HPDE6-E6E7 (cell line): ENCODE measurements around the gene PHF20.
A peak's percentile ranks its signal among the peaks of the same experiment; 100 is the strongest.
"Not testable (repeated sequence)": the region's sequence is repeated elsewhere in the genome, so short reads cannot be mapped to it uniquely, and the experiment has no call there.

Experiments
- DNase-seq: peaks from one replicate; pipeline ENCODE4 v3.0.0; 2011; ENCODE audit warnings: missing footprints; ENCODE audit errors: extremely low spot score

PHF20 gene

DNA sequence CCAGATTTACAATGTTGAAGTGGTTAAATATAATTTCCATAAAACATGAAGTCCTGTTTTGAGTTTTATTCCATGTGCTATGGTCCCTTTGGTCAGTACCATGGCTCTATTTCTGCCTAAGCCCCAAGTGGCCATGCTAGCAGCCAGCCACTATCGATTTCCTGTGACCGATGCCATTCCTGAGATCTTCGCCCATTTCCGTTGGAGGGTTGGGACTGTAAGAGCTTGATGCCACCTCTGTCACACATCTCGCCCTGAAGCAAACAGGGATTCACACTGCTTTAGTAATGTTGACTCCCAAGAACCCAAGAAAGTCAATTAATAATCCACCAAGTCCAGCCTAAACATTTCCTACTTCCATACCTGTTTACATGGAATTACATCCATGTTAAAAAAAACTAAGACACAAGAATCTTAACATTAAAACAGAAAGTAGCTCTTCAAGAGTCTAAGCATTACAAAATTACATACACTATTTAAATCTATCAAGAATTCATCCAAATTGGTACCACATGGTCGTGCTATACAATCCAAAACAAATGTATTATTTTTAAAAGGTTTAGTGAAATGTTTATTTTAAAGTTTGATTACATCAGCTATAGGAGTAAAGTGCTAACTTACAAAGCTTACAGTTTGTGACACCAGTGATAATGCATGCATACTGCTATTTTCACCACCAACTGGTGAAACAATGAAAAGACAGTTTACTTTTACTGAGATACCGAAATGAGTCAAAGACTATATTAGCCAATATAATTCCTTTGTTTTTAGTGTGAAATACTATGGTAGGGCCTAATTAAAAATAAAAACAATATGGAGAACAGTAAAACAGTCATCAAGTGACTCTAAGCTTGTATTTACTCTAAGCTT lies 32.3 kb upstream of the PHF20 start:
- no peak for DNase-seq

DNA sequence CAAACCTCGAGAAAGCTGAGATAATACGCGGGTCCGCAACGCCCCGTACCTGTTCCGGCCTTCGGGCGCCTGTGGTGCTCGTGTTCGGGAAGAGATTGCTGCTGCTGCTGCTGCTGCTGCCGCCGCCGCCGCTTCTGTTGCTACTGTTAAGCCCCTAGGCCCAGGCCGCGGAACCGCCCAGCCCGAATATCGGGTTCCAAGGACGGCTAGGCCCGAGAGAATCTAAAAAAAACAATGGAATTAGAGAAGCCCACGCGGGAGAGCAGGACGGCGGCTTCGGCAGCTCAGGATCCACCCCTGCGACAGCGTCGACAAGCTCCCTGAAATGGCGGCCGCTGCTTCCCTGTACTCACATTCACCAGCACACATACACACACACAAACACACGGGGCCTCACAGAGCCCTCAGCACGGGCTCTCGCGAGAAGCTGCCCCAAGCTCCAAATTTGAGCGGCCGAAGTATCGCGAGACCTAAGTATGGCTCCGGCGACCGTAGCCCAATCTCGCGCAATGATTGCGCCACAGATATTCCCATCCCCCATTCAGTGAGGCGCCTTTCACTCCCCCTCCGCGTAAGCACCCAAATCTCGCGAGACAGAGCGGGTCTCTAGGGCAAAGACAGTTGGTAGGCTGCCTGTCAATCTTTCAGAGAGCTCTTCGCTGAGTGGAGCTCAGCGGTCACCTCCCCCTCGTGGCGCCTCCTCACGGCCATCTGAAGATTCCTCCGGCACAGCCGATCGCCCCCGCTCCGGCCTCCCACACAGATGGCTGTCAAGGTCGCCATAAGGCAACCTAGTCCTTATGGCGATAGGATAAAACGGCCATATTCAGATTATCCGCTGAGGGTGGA lies 29.7 kb upstream of the PHF20 start, which contains the start of gene RBM39:
TSS of gene RBM39 (minus strand) at position 369 of the 849 bp plus-strand sequence. CDS start 1,386 bp downstream, outside the sequence.
- peak; percentile 100 for DNase-seq

DNA sequence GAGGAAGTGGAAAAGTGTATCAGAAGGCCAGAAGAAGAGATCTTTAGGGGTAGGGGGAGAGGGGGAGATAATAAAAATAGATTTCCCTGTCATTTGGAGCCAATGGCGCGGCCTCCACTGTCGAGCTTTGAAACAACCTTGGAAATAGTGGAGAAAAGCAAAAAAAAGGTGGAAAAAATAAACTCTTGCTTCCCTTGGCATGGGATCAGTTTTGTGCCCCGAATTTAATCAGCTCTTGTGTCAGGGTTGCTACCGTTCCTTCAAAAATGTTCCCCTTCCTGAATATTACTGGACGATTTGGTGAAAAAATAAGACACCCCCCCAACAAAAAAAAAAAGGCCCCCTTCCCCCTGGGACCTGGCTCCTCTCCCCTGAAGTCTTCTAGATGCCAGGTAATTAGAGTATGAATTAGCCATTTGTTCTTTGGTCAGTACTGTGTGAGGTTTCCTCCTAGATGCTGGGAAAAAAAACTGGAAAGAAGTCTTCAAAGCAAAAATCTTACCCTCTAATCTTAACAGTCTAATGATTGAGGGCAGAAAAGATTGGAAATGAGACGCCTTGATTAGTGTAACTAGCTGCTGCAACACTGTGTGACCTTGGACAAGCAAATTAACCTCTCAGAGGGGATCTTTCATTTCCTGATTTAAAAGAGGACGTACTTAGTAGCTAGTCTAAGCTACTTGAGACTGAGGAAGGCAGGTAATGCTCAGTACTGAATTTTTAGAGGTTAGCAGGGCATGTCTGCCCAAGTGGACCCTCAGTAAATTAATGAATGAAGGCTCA lies 28.9 kb upstream of the PHF20 start:
- no peak for DNase-seq

DNA sequence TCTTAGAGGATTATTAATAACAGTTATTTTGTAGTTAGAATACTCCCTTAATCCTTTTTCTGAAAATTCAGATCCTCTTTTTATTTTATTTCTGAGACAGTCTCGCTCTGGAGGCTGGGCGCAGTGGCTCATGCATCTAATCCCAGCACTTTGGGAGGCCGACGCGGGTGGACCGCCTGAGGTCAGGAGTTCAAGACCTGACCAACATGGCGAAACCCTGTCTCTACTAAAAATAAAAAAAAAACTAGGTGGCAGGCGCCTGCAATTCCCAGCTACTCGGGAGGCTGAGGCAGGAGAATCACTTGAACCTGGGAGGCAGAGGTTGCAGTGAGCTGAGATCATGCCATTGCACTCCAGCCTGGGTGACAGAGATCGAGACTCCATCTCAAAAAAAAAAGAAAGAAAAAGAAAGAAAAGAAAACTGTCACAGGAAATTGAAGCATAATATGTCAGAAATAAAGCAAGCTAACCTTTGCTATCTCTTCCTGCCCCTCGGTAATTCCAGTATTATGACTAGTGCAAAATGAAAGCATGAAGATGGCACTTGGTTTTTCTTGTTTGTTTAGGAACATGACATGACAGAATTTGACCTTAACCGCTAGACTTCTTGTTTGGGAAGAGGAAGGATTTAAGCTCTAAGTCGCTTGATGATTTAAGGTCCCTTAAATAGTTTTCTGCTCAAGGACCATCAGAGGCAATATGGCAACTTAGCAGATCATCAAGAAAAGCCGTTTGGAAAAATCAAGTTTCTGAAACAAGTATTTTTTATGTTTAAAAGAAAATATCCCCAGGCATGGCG lies 27.9 kb upstream of the PHF20 start:
- no peak for DNase-seq

DNA sequence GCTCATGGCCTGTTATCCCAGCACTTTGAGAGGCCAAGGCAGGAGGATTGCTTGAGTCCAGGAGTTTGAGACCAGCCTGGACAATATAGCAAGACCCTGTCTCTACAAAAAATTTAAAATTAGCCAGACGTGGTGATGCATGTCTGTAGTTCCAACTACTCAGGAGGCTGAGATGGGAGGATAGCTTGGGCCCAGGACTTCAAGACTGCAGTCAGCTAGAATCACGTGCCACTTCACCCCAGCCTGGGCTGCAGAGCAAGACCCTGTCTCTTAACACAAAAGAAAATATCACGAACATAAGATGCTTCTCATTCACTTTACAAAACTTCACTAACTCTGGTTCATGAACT lies 27.3 kb upstream of the PHF20 start:
- DNase-seq: not testable (repeated sequence)

DNA sequence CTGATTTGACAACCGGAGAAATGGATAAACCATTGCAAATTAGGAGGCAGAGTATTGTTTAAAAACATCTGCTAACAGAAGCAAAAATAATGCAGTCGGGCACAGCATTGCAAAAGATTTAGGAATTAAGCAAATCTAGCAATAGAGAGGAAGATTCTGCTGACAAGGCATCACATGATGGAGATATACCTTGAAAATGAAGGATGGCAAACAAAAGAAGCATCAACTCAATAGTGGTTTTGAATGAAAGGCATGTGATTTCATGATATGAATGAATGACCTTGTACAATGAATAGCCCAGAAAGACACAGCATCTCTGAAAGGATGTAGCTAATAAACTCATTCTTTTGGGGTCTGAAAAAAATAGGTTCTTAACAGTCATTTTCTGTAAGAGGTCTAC lies 21.2 kb upstream of the PHF20 start:
- DNase-seq: no peak

DNA sequence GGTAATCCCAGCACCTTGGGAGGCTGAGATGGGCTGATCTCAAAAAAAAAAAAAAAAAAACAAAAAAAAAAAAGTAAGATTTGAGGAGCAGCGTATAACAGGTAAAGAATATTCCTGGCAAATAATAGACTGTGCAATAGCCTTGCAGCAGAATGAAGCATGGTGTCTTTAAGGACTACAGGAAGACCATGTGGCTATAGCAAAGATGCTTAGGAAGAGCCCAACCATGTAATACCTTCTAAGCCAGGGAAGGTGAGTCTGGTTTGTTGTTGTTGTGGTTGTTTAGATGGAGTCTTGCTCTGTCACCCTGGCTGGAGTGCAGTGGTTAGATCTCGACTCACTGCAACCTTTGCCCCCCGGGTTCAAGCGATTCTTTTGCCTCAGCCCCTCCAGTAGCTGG lies 15.4 kb upstream of the PHF20 start:
- DNase-seq: no peak

DNA sequence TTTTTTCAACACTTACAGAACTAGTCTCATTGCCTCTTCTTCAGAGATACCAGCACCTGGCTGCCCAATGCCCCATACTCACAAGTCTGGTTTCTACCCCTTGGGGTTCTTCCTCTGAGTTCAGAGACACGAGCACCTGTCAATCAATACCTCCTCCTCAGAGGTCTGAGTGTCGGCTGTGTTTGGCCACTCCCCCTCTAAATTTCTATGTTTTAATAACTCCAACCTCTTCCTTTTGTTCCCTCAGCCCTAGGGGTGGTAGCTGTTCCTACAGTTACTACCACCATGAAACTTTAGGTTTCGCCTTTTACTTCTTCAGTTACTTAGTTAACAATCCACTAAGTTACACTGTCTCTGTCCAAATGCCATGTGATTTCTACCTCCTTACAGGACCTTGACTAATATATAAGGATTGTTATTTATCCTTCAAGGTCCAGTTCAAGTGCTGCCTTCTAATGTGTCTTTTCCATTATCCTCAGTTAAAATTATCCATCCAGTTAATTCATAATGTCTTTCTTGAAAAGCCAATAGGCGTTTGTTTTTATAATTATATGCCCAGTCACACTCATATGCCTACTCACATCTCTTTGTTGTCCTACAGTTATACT lies 14.6 kb upstream of the PHF20 start:
- DNase-seq: no peak

DNA sequence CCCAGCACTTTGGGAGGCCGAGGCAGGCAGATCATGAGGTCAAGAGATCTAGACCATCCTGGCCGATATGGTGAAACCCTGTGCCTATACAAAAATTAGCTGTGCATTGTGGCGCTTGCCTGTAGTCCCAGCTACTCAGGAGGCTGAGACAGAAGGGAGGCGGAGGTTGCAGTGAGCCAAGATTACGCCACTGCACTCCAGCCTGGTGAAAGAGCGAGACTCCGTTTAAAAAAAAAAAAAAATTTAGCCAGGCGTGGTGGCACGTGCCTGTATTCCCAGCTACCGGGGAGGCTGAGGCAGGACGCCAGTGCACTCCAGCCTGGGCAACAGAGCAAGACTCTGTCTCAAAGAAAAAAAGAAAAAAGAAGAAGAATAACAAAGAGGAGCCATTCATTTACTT lies 10.3 kb upstream of the PHF20 start:
- DNase-seq: not testable (repeated sequence)

DNA sequence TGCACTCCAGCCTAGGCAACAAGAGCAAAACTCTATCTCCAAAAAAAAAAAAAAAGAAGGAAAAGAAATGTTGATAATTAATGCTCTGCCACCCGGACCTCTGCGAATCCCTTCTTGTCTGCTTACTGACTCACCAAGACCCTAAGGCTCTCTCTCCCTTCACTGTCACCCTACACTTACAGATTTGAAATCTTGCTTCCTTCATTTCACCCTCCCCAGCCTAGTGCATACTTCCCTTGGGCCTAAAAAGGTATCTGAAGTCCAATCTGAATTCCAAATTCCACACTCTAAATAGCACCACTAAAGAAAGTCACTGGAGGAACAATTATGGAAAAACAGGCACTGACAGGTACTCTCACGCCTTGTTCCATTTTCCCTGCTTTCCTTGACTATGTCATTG lies 9.4 kb upstream of the PHF20 start:
- DNase-seq: no peak

DNA sequence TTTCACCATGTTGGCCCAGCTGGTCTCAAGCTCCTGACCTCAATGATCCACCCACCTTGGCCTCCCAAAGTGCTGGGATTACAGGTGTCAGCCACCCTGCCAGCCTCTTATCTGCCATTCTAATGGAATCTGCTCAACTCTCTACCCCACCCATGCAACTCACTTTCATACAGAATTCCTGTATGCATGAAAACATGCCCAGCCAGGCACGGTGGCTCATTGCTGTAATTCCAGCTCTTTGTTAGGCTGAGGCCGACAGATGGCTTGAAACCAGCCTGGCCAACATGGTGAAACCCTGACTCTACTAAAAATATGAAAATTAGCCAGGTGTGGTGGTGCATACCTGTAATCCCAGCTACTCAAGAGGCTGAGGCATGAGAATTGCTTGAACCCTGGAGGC lies 6.9 kb upstream of the PHF20 start:
- DNase-seq: not testable (repeated sequence)

DNA sequence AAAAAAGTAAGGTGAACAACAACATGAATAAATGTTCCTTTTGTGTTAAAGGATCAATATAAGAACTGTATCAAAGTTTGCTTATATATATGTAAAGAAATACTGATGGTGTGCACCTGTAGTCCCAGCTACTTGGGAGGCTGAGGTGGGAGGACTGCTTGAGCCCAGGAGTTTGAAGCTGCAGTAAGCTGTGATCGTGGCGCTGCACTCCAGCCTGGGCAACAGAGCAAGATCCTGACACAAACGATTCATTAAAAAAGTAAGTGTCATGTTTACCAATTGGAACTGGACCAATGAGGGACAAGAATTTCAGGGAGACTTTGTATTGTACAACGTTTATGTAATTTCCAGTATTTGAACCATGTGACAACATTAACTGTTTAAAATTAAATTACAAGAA lies 5.0 kb upstream of the PHF20 start:
- DNase-seq: no peak

DNA sequence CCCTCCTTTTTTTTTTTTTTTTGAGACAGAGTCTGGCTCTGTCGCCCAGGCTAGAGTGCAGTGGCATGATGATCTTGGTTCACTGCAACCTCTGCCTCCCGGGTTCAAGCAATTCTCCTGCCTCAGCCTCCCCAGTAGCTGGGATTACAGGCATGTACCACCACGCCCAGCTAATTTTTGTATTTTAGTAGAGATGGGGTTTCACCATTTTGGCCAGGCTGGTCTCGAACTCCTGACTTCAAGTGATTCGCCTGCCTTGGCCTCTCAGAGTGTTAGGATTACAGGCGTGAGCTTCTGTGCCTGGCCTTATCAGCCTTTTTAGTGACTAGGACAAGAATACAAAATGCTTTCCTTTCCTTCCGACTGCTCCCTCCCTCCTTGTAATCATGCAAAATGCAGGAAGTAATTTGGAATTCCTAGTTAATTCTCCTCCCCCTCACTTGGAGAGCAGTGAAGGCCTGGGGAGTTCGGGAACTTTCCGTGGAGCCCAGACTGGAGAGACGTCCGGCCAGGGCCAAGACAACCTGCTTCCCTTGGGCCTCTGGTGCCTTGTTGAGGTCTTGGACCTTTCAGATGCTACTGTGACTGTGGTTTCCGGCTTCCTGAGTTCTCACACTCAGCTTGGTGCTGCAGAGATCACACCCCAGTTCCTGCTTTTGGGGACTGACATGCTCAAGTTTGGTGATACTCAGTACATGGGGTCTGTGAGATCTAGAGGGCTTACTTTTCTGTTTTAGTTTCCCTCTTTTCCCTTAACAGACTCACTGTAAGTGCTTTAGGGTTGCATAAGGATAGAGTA lies 3.9 kb upstream of the PHF20 start:
- no peak for DNase-seq

DNA sequence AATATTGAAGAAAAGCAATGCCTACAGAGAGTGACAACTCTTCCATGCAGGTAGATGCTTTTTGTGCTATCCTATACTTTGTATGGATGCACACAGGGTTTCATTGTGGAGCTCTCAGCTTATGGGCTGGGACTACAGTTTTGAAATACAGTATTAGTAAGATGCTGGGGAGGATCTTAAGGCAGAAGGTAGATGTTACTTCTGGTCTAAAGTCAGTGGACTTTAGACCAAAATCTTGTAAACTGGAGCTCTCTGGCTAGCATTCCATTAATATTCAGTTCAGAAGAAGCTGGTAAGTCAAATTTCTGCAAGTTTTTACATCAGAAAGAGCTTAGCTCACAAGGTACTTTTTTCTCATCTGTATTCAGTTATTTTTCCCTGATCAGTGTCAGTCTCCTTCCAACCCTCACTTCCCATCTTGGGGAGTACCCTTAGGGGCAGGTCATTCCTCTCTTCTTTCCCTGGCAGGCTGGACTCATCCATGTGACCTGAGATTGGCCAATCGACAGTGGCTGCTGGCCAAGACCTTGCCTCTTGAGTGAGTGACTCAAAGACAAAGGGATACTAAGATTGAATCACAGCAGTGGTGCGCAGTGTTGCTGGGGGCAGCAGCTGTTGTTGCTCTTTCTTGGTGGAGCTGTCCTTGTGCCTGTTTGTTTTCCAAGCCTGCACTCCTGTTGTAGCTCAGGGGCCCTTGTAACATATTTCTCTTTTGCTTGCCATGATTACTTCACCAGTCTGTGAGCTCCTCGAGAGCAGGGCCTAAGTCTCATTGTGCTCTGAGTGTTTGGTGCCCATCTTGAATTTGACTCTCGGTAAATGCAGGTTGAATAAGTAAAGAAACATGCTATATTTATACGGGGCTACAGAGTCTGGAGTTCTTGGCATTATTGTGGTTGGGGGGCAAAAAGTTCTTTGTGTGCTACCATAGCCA lies 2.8 kb upstream of the PHF20 start:
- peak; percentile 100 for DNase-seq

DNA sequence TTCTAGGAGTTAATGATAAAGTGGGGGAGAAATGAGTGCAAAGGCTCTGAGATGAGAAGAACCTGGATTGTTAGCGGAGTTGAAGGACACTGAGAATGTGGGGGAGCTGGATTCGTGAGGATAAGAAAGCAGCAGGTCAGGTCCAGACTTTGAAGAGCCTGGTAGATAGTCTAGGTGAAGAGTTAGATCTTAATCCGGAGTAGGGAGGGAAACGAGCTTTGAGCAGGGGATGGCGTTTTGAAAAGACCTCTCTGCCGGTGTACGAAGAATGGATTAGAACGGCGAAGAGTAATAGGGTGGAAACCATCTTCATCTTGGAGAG lies 487 bp upstream of the PHF20 start:
- DNase-seq: no peak

DNA sequence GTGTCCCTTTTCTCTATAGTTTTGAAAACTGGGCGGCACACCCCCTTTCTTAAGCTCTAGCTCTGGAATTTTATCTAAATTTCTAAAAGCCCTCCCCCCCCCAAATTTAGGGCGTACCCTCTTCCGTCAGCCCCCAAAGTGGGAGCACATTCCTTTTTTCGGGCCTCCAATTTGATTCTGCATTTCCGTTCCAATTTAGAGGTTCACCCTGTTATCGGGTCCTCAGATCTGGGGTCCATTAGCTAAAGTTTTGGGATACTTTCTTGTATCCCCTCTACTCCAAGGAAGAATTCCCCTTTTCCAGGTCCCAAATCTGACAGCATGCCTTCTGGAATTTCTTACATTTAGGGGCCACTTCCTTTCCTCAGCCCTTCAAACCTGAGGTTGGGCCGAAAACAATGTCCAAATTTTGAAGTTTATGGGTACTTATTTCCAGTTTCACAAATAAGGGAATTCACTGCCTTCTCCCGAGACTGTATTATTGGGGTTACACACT lies 796 bp downstream of the PHF20 start:
- DNase-seq: no peak

DNA sequence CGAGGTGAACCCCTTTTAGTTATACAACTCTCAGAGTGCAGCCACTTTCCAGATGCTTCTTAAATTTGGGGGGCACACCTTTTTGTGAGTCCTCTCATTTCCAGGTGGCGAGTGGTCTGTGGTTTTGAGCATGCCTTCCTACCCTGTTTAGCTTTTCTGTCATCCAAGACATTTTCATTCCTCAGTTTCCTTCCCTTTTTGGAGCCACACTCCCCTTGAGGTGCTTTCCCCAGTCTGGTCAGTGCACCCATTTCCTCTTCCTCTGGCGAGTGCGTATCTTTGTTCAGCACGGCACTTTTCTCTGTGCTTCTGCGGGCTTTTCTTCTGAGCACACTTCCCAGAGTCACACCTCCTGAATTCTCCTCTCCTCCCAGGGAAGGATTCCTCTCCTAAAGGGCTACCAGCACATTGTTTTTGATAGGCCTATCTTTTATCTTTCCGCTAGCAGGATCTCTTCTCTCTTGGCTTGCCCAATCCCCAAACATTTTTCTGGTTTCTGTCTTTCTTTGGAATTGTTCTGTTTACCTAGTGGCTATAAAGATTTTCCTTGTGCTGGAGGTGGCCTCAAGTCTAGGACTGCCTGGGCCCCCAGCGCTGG lies 1.4 kb downstream of the PHF20 start:
- no peak for DNase-seq

DNA sequence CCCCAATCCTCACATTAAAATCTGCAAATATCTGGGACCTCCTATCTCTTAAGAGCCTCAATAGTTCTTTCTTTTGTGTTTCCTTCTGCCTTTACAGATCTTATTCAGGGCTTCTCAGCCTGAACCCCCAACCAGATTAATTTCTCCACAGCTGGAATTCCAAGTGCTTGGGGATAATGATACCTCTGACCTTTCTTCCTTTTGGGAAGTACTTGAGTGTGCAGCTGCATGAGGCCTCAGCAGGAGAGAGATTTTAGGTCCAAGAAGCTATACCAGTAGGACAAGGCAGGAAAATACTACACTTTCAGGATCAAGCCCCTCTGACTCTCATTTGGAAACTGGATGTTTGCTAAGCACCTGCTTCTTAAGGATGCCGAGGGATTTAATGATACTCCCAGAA lies 2.6 kb downstream of the PHF20 start:
- DNase-seq: no peak
